OCI-LY3 (cell line): ENCODE measurements around the gene POU2F1.

Experiments used
- H2AFZ ChIP-seq: fragments of 200-600, 300-600 bp; shearing (Covaris generic); 2 replicates; pipeline ENCODE4 v1.6.0; 2014; ENCODE audit warnings: antibody characterized with exemption, low read depth, low read length
- H3K27ac ChIP-seq: fragments of 200-600, 300-600 bp; sonication (generic); 2 replicates; pipeline ENCODE4 v1.5.1; 2014; ENCODE audit warnings: mild to moderate bottlenecking, low read length, moderate library complexity, mixed read lengths
- H3K27me3 ChIP-seq: fragments of 200-600, 300-600 bp; sonication (generic); 2 replicates; pipeline ENCODE4 v1.6.1; 2014; ENCODE audit warnings: low read depth, low read length, mixed read lengths
- H3K36me3 ChIP-seq: fragments of 200-600, 300-600 bp; sonication (generic); replicated peaks from 2 replicates; pipeline ENCODE3; 2014; ENCODE audit warnings: low read depth, low read length, mixed read lengths
- H3K4me1 ChIP-seq: fragments of 300-600, 200-600 bp; sonication (generic); 2 replicates; pipeline ENCODE4 v1.6.1; 2014; ENCODE audit warnings: low read length, mixed read lengths
- H3K4me2 ChIP-seq: fragments of 200-600, 300-600 bp; sonication (generic); 2 replicates; pipeline ENCODE4 v1.6.1; 2014; ENCODE audit warnings: low read length, mixed read lengths
- H3K4me3 ChIP-seq: fragments of 300-600, 200-600 bp; sonication (generic); 2 replicates; pipeline ENCODE4 v1.5.1; 2014; ENCODE audit warnings: antibody characterized with exemption, mild to moderate bottlenecking, low read length, moderate library complexity
- H3K79me2 ChIP-seq: fragments of 300-600, 200-600 bp; shearing (Covaris generic); 2 replicates; pipeline ENCODE4 v1.6.1; 2014; ENCODE audit warnings: mild to moderate bottlenecking, low read length, mixed read lengths
- H3K9ac ChIP-seq: fragments of 300-600, 200-600 bp; shearing (Covaris generic); 2 replicates; pipeline ENCODE4 v1.6.0; 2014; ENCODE audit warnings: mild to moderate bottlenecking, low read length, moderate library complexity
- H3K9me3 ChIP-seq: fragments of 200-600, 300-600 bp; shearing (Covaris generic); 2 replicates; pipeline ENCODE4 v1.6.1; 2014; ENCODE audit warnings: low read length, mixed read lengths; ENCODE audit not compliant: insufficient read depth
- H4K20me1 ChIP-seq: fragments of 200-600, 300-600 bp; sonication (generic); 2 replicates; pipeline ENCODE4 v1.6.1; 2016; ENCODE audit warnings: low read length, mixed read lengths; ENCODE audit not compliant: insufficient read depth
- CTCF ChIP-seq: fragments of 200-600, 300-600 bp; sonication (generic); IDR thresholded peaks from 2 replicates; pipeline ENCODE4 v1.5.1; 2014; ENCODE audit warnings: antibody characterized with exemption, low read length, low read depth
- EZH2phosphoT487 ChIP-seq: fragments of 200-600 bp; shearing (Covaris generic); IDR thresholded peaks from 2 replicates; pipeline ENCODE4 v1.6.1; 2018; ENCODE audit warnings: antibody characterized with exemption, mixed run types, low read depth

POU2F1 gene

GRCh38 chr1:167446966-167447365, 226.3 kb downstream of the POU2F1 start:
- Histone ChIP-seq H3K27ac (no peak overlapping the region), H3K36me3 (no peaks in the 10 kb centered on the region), H4K20me1 (no peaks in the 10 kb centered on the region), H3K9ac (no peak overlapping the region), H2AFZ (no peak overlapping the region), H3K4me1 (peaks cover 18% of the 10 kb centered on the region), H3K27me3 (no peaks in the 10 kb centered on the region), H3K4me2 (no peak overlapping the region), H3K79me2 (no peaks in the 10 kb centered on the region), H3K9me3 (no peaks in the 10 kb centered on the region), H3K4me3 (no peak overlapping the region)
- TF ChIP-seq EZH2phosphoT487 (no peak), CTCF (no peak)

- Histone ChIP-seq H3K4me1 (peaks cover 18% of the 10 kb centered on the region), H3K4me3 (no peak overlapping the region; the same call in 1 of the 2 replicates), H3K4me2 (peak overlapping the region; percentile 53), H3K79me2 (no peaks in the 10 kb centered on the region), H3K36me3 (no peaks in the 10 kb centered on the region), H2AFZ (peak overlapping the region; percentile 96), H4K20me1 (no peaks in the 10 kb centered on the region), H3K9me3 (no peaks in the 10 kb centered on the region), H3K27ac (no peak overlapping the region), H3K27me3 (peaks cover 3% of the 10 kb centered on the region; the same call in 1 of the 2 replicates), H3K9ac (no peak overlapping the region; the same call in 1 of the 2 replicates)
- TF ChIP-seq EZH2phosphoT487 (no peak), CTCF (no peak)
Observed at GRCh38 chr1:167447521-167448136, 226.9 kb downstream of the POU2F1 start.

- Histone ChIP-seq H4K20me1 (no peaks in the 10 kb centered on the region), H3K27me3 (peaks cover 12% of the 10 kb centered on the region; the same call in 1 of the 2 replicates), H2AFZ (no peak overlapping the region), H3K79me2 (no peaks in the 10 kb centered on the region), H3K36me3 (no peaks in the 10 kb centered on the region), H3K4me3 (no peak overlapping the region), H3K9me3 (no peaks in the 10 kb centered on the region), H3K9ac (no peak overlapping the region), H3K4me2 (no peak overlapping the region; the same call in 1 of the 2 replicates), H3K4me1 (peaks cover 20% of the 10 kb centered on the region), H3K27ac (no peak overlapping the region)
- TF ChIP-seq CTCF (no peak), EZH2phosphoT487 (no peak)
Observed at GRCh38 chr1:167450843-167451242, 230.2 kb downstream of the POU2F1 start.

- Histone ChIP-seq H2AFZ (no peak overlapping the region), H3K9ac (no peak overlapping the region), H3K79me2 (no peaks in the 10 kb centered on the region), H3K27me3 (peaks cover 27% of the 10 kb centered on the region), H3K9me3 (no peaks in the 10 kb centered on the region), H3K4me3 (no peak overlapping the region), H4K20me1 (no peaks in the 10 kb centered on the region), H3K27ac (no peak overlapping the region), H3K36me3 (no peaks in the 10 kb centered on the region), H3K4me1 (peaks cover 22% of the 10 kb centered on the region), H3K4me2 (no peak overlapping the region)
- TF ChIP-seq EZH2phosphoT487, result no peak
- no peak for TF ChIP-seq CTCF
Observed at GRCh38 chr1:167452483-167452882, 231.8 kb downstream of the POU2F1 start.
